ENCODE data around the gene COL4A2. TPM values are rescaled to one million over a fixed set of nuclear protein-coding genes. Genes with fewer than 3 reads are reported as not detected.

COL4A2 gene
- total RNA-seq, 1 donor from 2014 or later: 273 TPM

DNA sequence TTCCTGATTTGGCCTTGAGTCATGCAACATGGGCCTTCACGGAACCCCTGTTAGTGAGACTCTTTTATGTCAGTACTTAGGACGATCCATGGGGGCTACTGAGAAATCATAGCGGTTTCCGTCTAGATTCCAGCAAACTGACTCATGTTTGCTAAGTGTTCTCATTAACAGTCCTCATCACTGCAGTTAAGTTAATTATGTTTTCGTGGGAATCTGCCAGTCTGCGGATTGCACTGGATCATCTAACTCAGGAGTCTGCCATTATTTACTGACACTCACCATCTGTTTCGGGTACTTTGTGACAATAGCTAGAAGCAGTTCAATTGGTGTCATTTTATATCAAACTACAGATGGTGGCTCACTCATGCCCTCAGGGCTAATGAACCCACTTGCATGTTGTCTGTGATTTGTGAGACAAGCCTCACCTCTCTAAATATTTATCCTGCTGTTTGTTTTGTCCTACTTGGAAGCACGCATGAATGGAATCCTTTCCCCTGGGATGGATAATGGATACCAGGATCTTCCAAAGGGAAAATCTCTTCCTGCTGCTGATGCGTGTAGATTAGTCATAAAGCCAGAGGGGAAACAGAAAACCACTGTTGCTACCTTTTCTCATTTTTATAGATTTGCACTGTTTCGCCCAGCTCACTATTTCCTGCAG, 192.7 kb downstream of the COL4A2 start:
- no peaks in the 10 kb centered on the region for H3K4me1 ChIP-seq
- H3K36me3 ChIP-seq: peaks cover 51% of the 10 kb centered on the region
- H3K9me3 ChIP-seq: no peaks in the 10 kb centered on the region
- H3K27ac ChIP-seq: no peak overlapping the region
- DNase-seq: no peak
- no peaks in the 10 kb centered on the region for H3K27me3 ChIP-seq
- intact Hi-C loops (cut with DNase I): no loop called here
- TF ChIP-seq CTCF (IDR thresholded peaks at IDR 0.05): no peak
- ATAC-seq: no peak
- H3K4me3 ChIP-seq: no peak overlapping the region

- Histone ChIP-seq H3K4me1 (no peaks in the 10 kb centered on the region), H3K4me3 (no peak overlapping the region), H3K36me3 (peaks cover 51% of the 10 kb centered on the region), H3K27ac (no peak overlapping the region), H3K27me3 (no peaks in the 10 kb centered on the region), H3K9me3 (no peaks in the 10 kb centered on the region)
- DNase-seq (no peak), ATAC-seq (no peak)
- intact Hi-C loops (cut with DNase I): no loop called here
- no peak for TF ChIP-seq CTCF (IDR thresholded peaks at IDR 0.05)
Measured at GRCh38 chr13:110500341-110500740, 193.3 kb downstream of the COL4A2 start.

DNA sequence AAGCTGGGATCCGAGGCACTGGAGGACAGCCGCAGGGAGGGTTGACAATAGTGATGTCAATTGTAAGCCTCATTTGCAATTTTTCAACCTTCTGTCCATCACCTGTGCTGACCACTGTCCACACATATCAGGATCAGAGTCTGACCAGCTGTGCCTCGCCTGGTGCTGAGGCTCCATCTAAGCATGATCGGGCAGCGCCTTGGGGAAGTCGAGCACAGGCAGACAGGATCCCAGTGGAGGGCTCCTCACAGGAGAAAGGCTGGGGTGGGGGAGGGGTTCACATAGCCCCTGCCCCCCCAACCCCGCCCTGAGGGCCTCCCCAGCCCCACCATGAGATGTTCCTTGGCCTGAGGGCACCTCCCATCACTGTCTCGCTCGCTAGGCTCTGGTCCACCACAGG, 194.1 kb downstream of the COL4A2 start:
- Histone ChIP-seq H3K27me3 (no peaks in the 10 kb centered on the region), H3K36me3 (peaks cover 45% of the 10 kb centered on the region)
- no peak for TF ChIP-seq CTCF (IDR thresholded peaks at IDR 0.05)

GRCh38 chr13:110503037-110503901, 196.2 kb downstream of the COL4A2 start:
- H3K4me1 ChIP-seq: peaks cover 19% of the 10 kb centered on the region
- no peak for TF ChIP-seq CTCF (IDR thresholded peaks at IDR 0.05)
- H3K9me3 ChIP-seq: no peaks in the 10 kb centered on the region
- H3K36me3 ChIP-seq: peaks cover 55% of the 10 kb centered on the region
- H3K27ac ChIP-seq: no peak overlapping the region
- intact Hi-C loops (cut with DNase I): no loop called here
- no peaks in the 10 kb centered on the region for H3K27me3 ChIP-seq
- H3K4me3 ChIP-seq: no peak overlapping the region
- ATAC-seq (no peak), DNase-seq (no peak)

More for the DNA sequence above, 194.1 kb downstream of the COL4A2 start:
- Histone ChIP-seq H3K9me3 (no peaks in the 10 kb centered on the region), H3K4me1 (no peaks in the 10 kb centered on the region), H3K27ac (no peak overlapping the region), H3K4me3 (no peak overlapping the region)
- intact Hi-C loops (cut with DNase I): no loop called here
- DNase-seq (no peak), ATAC-seq (no peak)

GRCh38 chr13:110503979-110504499, 197.0 kb downstream of the COL4A2 start:
- Histone ChIP-seq H3K27me3 (no peaks in the 10 kb centered on the region), H3K9me3 (no peaks in the 10 kb centered on the region), H3K4me1 (peaks cover 21% of the 10 kb centered on the region), H3K36me3 (peaks cover 58% of the 10 kb centered on the region), H3K27ac (no peak overlapping the region), H3K4me3 (no peak overlapping the region)
- intact Hi-C loops (cut with DNase I): no loop called here
- ATAC-seq: no peak
- TF ChIP-seq CTCF (IDR thresholded peaks at IDR 0.05): no peak
- DNase-seq: no peak
